Measurements from ENCODE around the gene GJC2. TPM values are rescaled to one million over a fixed set of nuclear protein-coding genes. Genes with fewer than 3 reads are reported as not detected.

Gene GJC2
- polyA plus RNA-seq, 1 donor (not counting 4 experiments of a cell fraction or from before 2014, with no cell fraction given), result 0.58 TPM

DNA sequence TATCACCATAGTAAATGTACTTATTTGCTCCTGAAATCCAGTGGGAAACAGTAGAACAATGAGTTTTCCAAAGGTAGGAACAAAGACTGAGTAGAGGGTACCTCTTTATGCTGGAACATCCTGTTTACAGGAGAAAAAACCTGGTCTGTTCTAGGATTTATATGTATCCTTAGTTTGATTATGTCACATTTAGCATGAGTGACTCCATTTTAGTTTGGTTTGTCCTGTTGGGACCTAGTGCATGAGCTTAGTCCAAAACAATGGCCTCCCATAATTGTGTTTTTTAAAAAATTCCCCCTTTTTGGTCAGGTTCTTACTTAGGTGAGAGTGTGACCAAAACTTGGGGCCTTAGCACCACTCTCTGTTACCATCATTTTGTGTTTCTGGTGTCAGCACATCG, 37.1 kb upstream of the GJC2 start:
- Histone ChIP-seq H3K4me2 (ENCODE audit: control insufficient read depth, extremely low read depth, insufficient read depth, low read depth, low read length) (no peak overlapping the region), H3K36me3 (ENCODE audit: control insufficient read depth in 2 of 2, extremely low read depth in 1 of 2, insufficient read depth in 2 of 2, low read length in 2 of 2) (peaks cover 1 to 3% of the 10 kb centered on the region in 2 experiments), H4K20me1 (ENCODE audit: control insufficient read depth, extremely low read depth, insufficient read depth, low read length) (no peaks in the 10 kb centered on the region), H3K27me3 (ENCODE audit: control insufficient read depth, extremely low read depth, insufficient read depth, low read length) (no peaks in the 10 kb centered on the region), H3K4me1 (ENCODE audit: control insufficient read depth, extremely low read depth, insufficient read depth, low read length) (peaks cover 12% of the 10 kb centered on the region), H3K9ac (ENCODE audit: control insufficient read depth, extremely low read depth, insufficient read depth, low read length) (no peak overlapping the region), H3K9me1 (ENCODE audit: control insufficient read depth, extremely low read depth, insufficient read depth, low read length) (no peaks in the 10 kb centered on the region), H3K4me3 (ENCODE audit: control insufficient read depth in 2 of 3, extremely low read depth in 1 of 3, insufficient read depth in 2 of 3, low read depth in 1 of 3, low read length in 3 of 3) (no peak overlapping the region), H3K27ac (ENCODE audit: control insufficient read depth, insufficient read depth, low read length) (no peak overlapping the region), H3K9me3 (ENCODE audit: control insufficient read depth, low read depth, low read length) (no peaks in the 10 kb centered on the region), H2AFZ (ENCODE audit: control insufficient read depth, low read length) (no peak overlapping the region), H3K79me2 (ENCODE audit: control insufficient read depth, insufficient read depth, low read length) (peaks cover 14% of the 10 kb centered on the region)
- DNase-seq (ENCODE audit: low read depth, low spot score), result no peak
- dilution Hi-C loops (cut with MboI; ENCODE audit: extremely low pct_ligation_motif_present, low sequenced_read_pairs), result no loop called here
- TF ChIP-seq EZH2 (IDR thresholded peaks at IDR 0.05; ENCODE audit: low read length), result no peak
- TF ChIP-seq, protein P1, sequence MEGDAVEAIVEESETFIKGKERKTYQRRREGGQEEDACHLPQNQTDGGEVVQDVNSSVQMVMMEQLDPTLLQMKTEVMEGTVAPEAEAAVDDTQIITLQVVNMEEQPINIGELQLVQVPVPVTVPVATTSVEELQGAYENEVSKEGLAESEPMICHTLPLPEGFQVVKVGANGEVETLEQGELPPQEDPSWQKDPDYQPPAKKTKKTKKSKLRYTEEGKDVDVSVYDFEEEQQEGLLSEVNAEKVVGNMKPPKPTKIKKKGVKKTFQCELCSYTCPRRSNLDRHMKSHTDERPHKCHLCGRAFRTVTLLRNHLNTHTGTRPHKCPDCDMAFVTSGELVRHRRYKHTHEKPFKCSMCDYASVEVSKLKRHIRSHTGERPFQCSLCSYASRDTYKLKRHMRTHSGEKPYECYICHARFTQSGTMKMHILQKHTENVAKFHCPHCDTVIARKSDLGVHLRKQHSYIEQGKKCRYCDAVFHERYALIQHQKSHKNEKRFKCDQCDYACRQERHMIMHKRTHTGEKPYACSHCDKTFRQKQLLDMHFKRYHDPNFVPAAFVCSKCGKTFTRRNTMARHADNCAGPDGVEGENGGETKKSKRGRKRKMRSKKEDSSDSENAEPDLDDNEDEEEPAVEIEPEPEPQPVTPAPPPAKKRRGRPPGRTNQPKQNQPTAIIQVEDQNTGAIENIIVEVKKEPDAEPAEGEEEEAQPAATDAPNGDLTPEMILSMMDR (optimal IDR thresholded peaks at IDR 0.05 in 1 of 3, IDR thresholded peaks at IDR 0.05 in 1 of 3, conservative IDR thresholded peaks at IDR 0.05 in 1 of 3; ENCODE audit: extremely low read depth in 1 of 3, insufficient read depth in 2 of 3, low read length in 3 of 3), result no peak
- FAIRE-seq, result no peak

DNA sequence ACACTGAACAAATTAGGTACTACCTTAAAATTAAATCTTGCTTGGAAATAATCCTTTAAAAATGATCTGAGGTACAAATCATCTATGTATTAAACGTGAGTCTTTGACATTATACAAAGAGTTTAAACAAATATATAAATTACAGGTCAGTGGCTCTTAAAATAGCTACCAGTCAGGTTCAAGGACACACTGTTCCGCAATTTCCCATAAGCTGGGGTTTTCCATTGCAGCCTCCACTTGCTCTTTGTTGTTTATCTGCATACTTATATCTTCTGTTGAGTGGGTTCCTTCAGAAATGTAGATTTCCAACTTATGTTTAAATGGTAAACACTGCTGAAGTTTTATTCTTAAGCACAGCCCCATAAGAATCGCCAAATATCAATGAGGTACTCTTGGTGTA, 34.9 kb upstream of the GJC2 start:
- H3K4me2 ChIP-seq (ENCODE audit: control insufficient read depth, extremely low read depth, insufficient read depth, low read depth, low read length), result no peak overlapping the region
- H3K9me3 ChIP-seq (ENCODE audit: control insufficient read depth, low read depth, low read length), result no peaks in the 10 kb centered on the region
- peaks cover 11% of the 10 kb centered on the region for H3K79me2 ChIP-seq (ENCODE audit: control insufficient read depth, insufficient read depth, low read length)
- H4K20me1 ChIP-seq (ENCODE audit: control insufficient read depth, extremely low read depth, insufficient read depth, low read length), result no peaks in the 10 kb centered on the region
- dilution Hi-C loops (cut with MboI; ENCODE audit: extremely low pct_ligation_motif_present, low sequenced_read_pairs), result no loop called here
- peaks cover 10% of the 10 kb centered on the region for H3K4me1 ChIP-seq (ENCODE audit: control insufficient read depth, extremely low read depth, insufficient read depth, low read length)
- H3K36me3 ChIP-seq (ENCODE audit: control insufficient read depth in 2 of 2, extremely low read depth in 1 of 2, insufficient read depth in 2 of 2, low read length in 2 of 2), result no peaks in the 10 kb centered on the region
- no peak for FAIRE-seq
- DNase-seq (ENCODE audit: low read depth, low spot score), result no peak
- no peak for TF ChIP-seq EZH2 (IDR thresholded peaks at IDR 0.05; ENCODE audit: low read length)
- TF ChIP-seq, protein P1 (optimal IDR thresholded peaks at IDR 0.05 in 1 of 3, IDR thresholded peaks at IDR 0.05 in 1 of 3, conservative IDR thresholded peaks at IDR 0.05 in 1 of 3; ENCODE audit: extremely low read depth in 1 of 3, insufficient read depth in 2 of 3, low read length in 3 of 3), result no peak
- H2AFZ ChIP-seq (ENCODE audit: control insufficient read depth, low read length), result no peak overlapping the region
- no peak overlapping the region for H3K27ac ChIP-seq (ENCODE audit: control insufficient read depth, insufficient read depth, low read length)
- no peak overlapping the region for H3K9ac ChIP-seq (ENCODE audit: control insufficient read depth, extremely low read depth, insufficient read depth, low read length)
- H3K27me3 ChIP-seq (ENCODE audit: control insufficient read depth, extremely low read depth, insufficient read depth, low read length), result no peaks in the 10 kb centered on the region
- no peak overlapping the region for H3K4me3 ChIP-seq (ENCODE audit: control insufficient read depth in 2 of 3, extremely low read depth in 1 of 3, insufficient read depth in 2 of 3, low read depth in 1 of 3, low read length in 3 of 3)
- H3K9me1 ChIP-seq (ENCODE audit: control insufficient read depth, extremely low read depth, insufficient read depth, low read length), result no peaks in the 10 kb centered on the region

All from keratinocyte (primary cell).